Ishikawa (cell line): Measurements from ENCODE around the gene TEKT1.
A peak's percentile ranks its signal among the peaks of the same experiment; 100 is the strongest.

Experiments used
- CEBPB ChIP-seq: IDR thresholded peaks from 2 replicates; pipeline ENCODE4 v1.6.1; 2012
- CREB1 ChIP-seq: IDR thresholded peaks from 2 replicates; pipeline ENCODE4 v1.6.1; 2012; ENCODE audit warnings: low read depth
- EGR1 ChIP-seq: IDR thresholded peaks from 2 replicates; pipeline ENCODE4 v1.6.1; 2012
- EP300 ChIP-seq: IDR thresholded peaks from 2 replicates; pipeline ENCODE4 v1.6.1; 2012; ENCODE audit warnings: borderline replicate concordance
- FOXM1 ChIP-seq: IDR thresholded peaks from 2 replicates; pipeline ENCODE4 v1.6.1; 2012; ENCODE audit warnings: low read depth, borderline replicate concordance
- MAX ChIP-seq: IDR thresholded peaks from 2 replicates; pipeline ENCODE4 v1.6.1; 2012
- RAD21 ChIP-seq: IDR thresholded peaks from 2 replicates; pipeline ENCODE4 v1.6.1; 2012; ENCODE audit warnings: low read depth
- TEAD4 ChIP-seq: IDR thresholded peaks from 2 replicates; pipeline ENCODE4 v1.6.1; 2012
- USF1 ChIP-seq: IDR thresholded peaks from 2 replicates; pipeline ENCODE4 v1.6.1; 2012
- ZBTB7A ChIP-seq: IDR thresholded peaks from 2 replicates; pipeline ENCODE4 v1.6.1; 2012; ENCODE audit warnings: low read depth

TEKT1 gene

GRCh38 chr17:6749519-6749918, 82.0 kb downstream of the TEKT1 start:
- TF ChIP-seq RAD21 (peak; percentile 24; the same call in 1 of the 2 replicates), EGR1 (no peak)

- no peak for TF ChIP-seq RAD21
- TF ChIP-seq CEBPB, result no peak
- TF ChIP-seq CREB1, result no peak
- TF ChIP-seq ZBTB7A, result no peak
- TF ChIP-seq TEAD4, result no peak
- no peak for TF ChIP-seq MAX
- no peak for TF ChIP-seq FOXM1
- TF ChIP-seq EP300, result no peak
- TF ChIP-seq USF1, result no peak
- no peak for TF ChIP-seq EGR1
Measured at GRCh38 chr17:6748617-6749016, 82.9 kb downstream of the TEKT1 start.
